ENCODE results near the gene LIFR. TPM values are rescaled to one million over a fixed set of nuclear protein-coding genes. Genes with fewer than 3 reads are reported as not detected.

Gene LIFR
- total RNA-seq, 6 donors from 2014 or later, result 69.1 to 103 (median 85.8) TPM

GRCh38 chr5:38442247-38442573, 114.2 kb downstream of the LIFR start:
- Histone ChIP-seq H3K36me3 (no peaks in the 10 kb centered on the region), H3K27ac (no peak overlapping the region), H3K9me3 (no peaks in the 10 kb centered on the region), H3K4me1 (peaks cover 0 to 3% (median 0%) of the 10 kb centered on the region in 4 donors), H3K27me3 (no peaks in the 10 kb centered on the region), H3K4me3 (no peak overlapping the region)
- DNase-seq, result no peak
- WGBS, 2 donors, result 94 to 96% methylated on average over 2 of the region's 2 CpGs
- TF ChIP-seq POLR2A (IDR thresholded peaks at IDR 0.05) (no peak), CTCF (IDR thresholded peaks at IDR 0.05) (no peak), POLR2AphosphoS5 (IDR thresholded peaks at IDR 0.05) (no peak), EP300 (IDR thresholded peaks at IDR 0.05) (no peak)
- ATAC-seq (ENCODE audit: low FRiP score in 2 of 2), result no peak

- no peaks in the 10 kb centered on the region for H3K27me3 ChIP-seq
- no peak overlapping the region for H3K4me3 ChIP-seq
- H3K9me3 ChIP-seq, result no peaks in the 10 kb centered on the region
- ATAC-seq (ENCODE audit: low FRiP score in 2 of 2) (peak; percentile 95 to 96), DNase-seq (peak in 1 of 2 donors; percentile 88)
- 21 to 45% methylated on average over 6 to 9 of the region's 9 CpGs for WGBS, 2 donors
- TF ChIP-seq EP300 (IDR thresholded peaks at IDR 0.05) (no peak), POLR2AphosphoS5 (IDR thresholded peaks at IDR 0.05) (peak; percentile 12 to 29), CTCF (IDR thresholded peaks at IDR 0.05) (peak; percentile 83 to 94 (median 90))
- H3K4me1 ChIP-seq, result peaks cover 0 to 3% (median 0%) of the 10 kb centered on the region in 4 donors
- H3K36me3 ChIP-seq, result no peaks in the 10 kb centered on the region
- no peak overlapping the region for H3K27ac ChIP-seq
These were observed 114.8 kb downstream of the LIFR start for GRCh38 chr5:38441453-38442246.

GRCh38 chr5:38438757-38439156, 117.7 kb downstream of the LIFR start:
- DNase-seq (no peak), ATAC-seq (ENCODE audit: low FRiP score in 2 of 2) (no peak)
- no peaks in the 10 kb centered on the region for H3K27me3 ChIP-seq
- H3K9me3 ChIP-seq, result no peaks in the 10 kb centered on the region
- WGBS, 2 donors, result 78 to 92% methylated on average over 1 of the region's 1 CpG
- H3K27ac ChIP-seq, result no peak overlapping the region
- peaks cover 0 to 5% (median under 1%) of the 10 kb centered on the region in 4 donors for H3K4me1 ChIP-seq
- no peak overlapping the region for H3K4me3 ChIP-seq
- TF ChIP-seq POLR2A (IDR thresholded peaks at IDR 0.05) (no peak), EP300 (IDR thresholded peaks at IDR 0.05) (no peak), POLR2AphosphoS5 (IDR thresholded peaks at IDR 0.05) (no peak), CTCF (IDR thresholded peaks at IDR 0.05) (no peak)
- H3K36me3 ChIP-seq, result no peaks in the 10 kb centered on the region

GRCh38 chr5:38434966-38435705, 121.3 kb downstream of the LIFR start:
- Histone ChIP-seq H3K27ac (no peak overlapping the region), H3K36me3 (no peaks in the 10 kb centered on the region), H3K4me1 (peaks cover 0 to 5% (median 1%) of the 10 kb centered on the region in 4 donors), H3K27me3 (no peaks in the 10 kb centered on the region), H3K9me3 (no peaks in the 10 kb centered on the region), H3K4me3 (no peak overlapping the region)
- TF ChIP-seq POLR2A (IDR thresholded peaks at IDR 0.05), result no peak
- TF ChIP-seq POLR2AphosphoS5 (IDR thresholded peaks at IDR 0.05), result no peak
- no peak for TF ChIP-seq EP300 (IDR thresholded peaks at IDR 0.05)
- no peak for TF ChIP-seq CTCF (IDR thresholded peaks at IDR 0.05)
- no peak for DNase-seq
- ATAC-seq (ENCODE audit: low FRiP score in 2 of 2), result no peak
- WGBS, 2 donors, result 82 to 85% methylated on average over 7 of the region's 7 CpGs
